Activated CD4-positive, alpha-beta memory T cell treated with anti-CD3 and anti-CD28 coated beads for 36 hours (primary cell): ENCODE measurements around the gene OR2T5. TPM values are rescaled to one million over a fixed set of nuclear protein-coding genes. Genes with fewer than 3 reads are reported as not detected.

Experiments used
- total RNA-seq, 2 experiments: library from RNA; stranded (reverse); gene quantifications; one replicate each; pipeline ENCODE4 v1.2.3, GENCODE V29; 2021

OR2T5 gene
- total RNA-seq, 2 experiments from 2014 or later = not detected

Other genes starting within 250 kb of the OR2T5 start
- not detected for gene OR2T33, start 210.6 kb upstream of the OR2T5 start, total RNA-seq
- gene OR2T12, start 185.2 kb upstream of the OR2T5 start, total RNA-seq = not detected
- gene OR2M7, start 164.0 kb upstream of the OR2T5 start, total RNA-seq = not detected
- not detected for gene OR14C36, start 139.8 kb upstream of the OR2T5 start, total RNA-seq
- not detected for gene OR2T4, start 126.9 kb upstream of the OR2T5 start, total RNA-seq
- gene OR2T6, start 112.8 kb upstream of the OR2T5 start, total RNA-seq = not detected
- gene OR2T1, start 85.5 kb upstream of the OR2T5 start, total RNA-seq = not detected
- not detected for gene OR2T2, start 43.0 kb upstream of the OR2T5 start, total RNA-seq
- not detected for gene OR2T3, start 15.2 kb upstream of the OR2T5 start, total RNA-seq
- gene OR2G6, start 19.5 kb downstream of the OR2T5 start, total RNA-seq = not detected
- not detected for gene OR2T29, start 74.2 kb downstream of the OR2T5 start, total RNA-seq
- not detected for gene OR2T34, start 86.2 kb downstream of the OR2T5 start, total RNA-seq
- gene OR2T10, start 109.1 kb downstream of the OR2T5 start, total RNA-seq = not detected
- not detected for gene OR2T11, start 146.5 kb downstream of the OR2T5 start, total RNA-seq
- gene OR2T35, start 156.7 kb downstream of the OR2T5 start, total RNA-seq = not detected
- not detected for gene OR2T27, start 166.9 kb downstream of the OR2T5 start, total RNA-seq
- gene OR14I1, start 214.2 kb downstream of the OR2T5 start, total RNA-seq = not detected